ENCODE results near the gene MLX.
"Not testable (repeated sequence)": the region's sequence is repeated elsewhere in the genome, so short reads cannot be mapped to it uniquely, and the experiment has no call there.

Gene MLX

GRCh38 chr17:42621987-42622386, 55.1 kb downstream of the MLX start:
- H3K36me3 ChIP-seq (ENCODE audit: control insufficient read depth, insufficient read depth, low read length); H3K4me2 ChIP-seq (ENCODE audit: low read length): not testable (repeated sequence)
- no CpG with 5 or more reads among the region's 3 CpGs for WGBS (ENCODE audit: extremely low coverage, insufficient coverage, low lambda C conversion rate)

More at GRCh38 chr17:42621987-42622386, 55.1 kb downstream of the MLX start:
- H3K27ac ChIP-seq (ENCODE audit: low read depth, low read length); H3K4ac ChIP-seq (ENCODE audit: low read depth, low read length); H3K4me1 ChIP-seq (ENCODE audit: control insufficient read depth, low read depth, low read length); H3K56ac ChIP-seq (ENCODE audit: low read length); H2BK15ac ChIP-seq (replicated peaks; ENCODE audit: low read depth); H3K27me3 ChIP-seq (ENCODE audit: insufficient read depth, low read length, poor library complexity); H3K79me2 ChIP-seq (ENCODE audit: control insufficient read depth, insufficient read depth, low read length); H3K4me3 ChIP-seq (ENCODE audit: low read length); H3K79me1 ChIP-seq (ENCODE audit: low read length); DNase-seq; H3K9ac ChIP-seq (ENCODE audit: low read length); H2BK5ac ChIP-seq (ENCODE audit: low read length); H2AK5ac ChIP-seq (ENCODE audit: low read length); H2BK120ac ChIP-seq (ENCODE audit: low read depth, low read length); H3K23ac ChIP-seq (ENCODE audit: low read length); H4K8ac ChIP-seq (ENCODE audit: low read depth, low read length); H3K18ac ChIP-seq (ENCODE audit: low read length); H4K5ac ChIP-seq (ENCODE audit: low read length): not testable (repeated sequence)
